Mucosa of gallbladder (tissue), 1 donor: ENCODE data around the gene SYT9. TPM values are rescaled to one million over a fixed set of nuclear protein-coding genes. Genes with fewer than 3 reads are reported as not detected.

ENCODE experiments used
- DNase-seq: peaks from one replicate; pipeline ENCODE4 v3.0.0-alpha.2; 2020; ENCODE audit warnings: low spot score
- total RNA-seq: library from RNA; stranded (reverse); gene quantifications from one replicate; pipeline ENCODE4 v1.2.1, GENCODE V29; 2021
- donor health status: DM: no; HTN: no; CAD: no.

SYT9 gene
- total RNA-seq, 1 donor from 2014 or later = 2.1 TPM

DNA sequence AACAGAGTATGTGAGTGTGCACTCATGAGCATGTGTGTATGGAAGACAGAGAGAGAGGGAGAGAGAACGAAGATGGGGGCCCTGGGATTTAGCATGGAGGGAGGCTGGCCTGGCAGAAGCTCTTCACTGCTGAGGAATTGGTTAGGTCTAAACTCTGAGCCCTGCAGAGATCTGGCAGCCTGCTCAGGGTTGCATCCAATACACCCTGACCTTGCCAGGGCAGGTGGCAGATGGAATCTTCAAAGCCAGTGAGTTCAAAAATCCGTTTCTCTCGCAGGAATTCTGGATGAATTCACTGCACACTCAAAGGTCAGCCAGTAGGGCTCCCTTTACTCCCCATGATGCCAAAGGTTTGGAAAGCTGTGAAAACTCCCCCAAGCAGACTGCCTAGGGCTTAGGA lies 172.2 kb downstream of the SYT9 start:
- no peak for DNase-seq

DNA sequence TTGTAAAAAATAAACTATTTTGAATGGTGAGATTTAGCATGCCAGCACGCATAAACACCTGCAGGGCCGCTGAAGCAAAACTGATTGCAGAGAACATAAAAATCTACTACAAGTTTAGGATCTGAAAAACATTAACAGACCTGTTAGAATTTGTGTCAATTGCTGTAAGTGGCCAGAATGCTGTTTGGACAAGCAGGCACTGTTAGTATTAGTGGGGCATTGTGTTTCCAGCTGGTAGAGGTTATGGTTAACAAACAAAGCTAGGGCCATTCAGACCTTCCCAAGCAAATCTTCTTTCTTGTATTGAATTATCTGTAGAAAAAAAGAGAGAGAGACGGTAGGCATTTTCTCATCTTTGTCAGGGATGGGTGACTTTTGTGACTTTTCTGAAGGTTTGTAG lies 176.0 kb downstream of the SYT9 start:
- DNase-seq = no peak

- no peak for DNase-seq
These were observed 176.5 kb downstream of the SYT9 start for GRCh38 chr11:7428196-7428595.

DNA sequence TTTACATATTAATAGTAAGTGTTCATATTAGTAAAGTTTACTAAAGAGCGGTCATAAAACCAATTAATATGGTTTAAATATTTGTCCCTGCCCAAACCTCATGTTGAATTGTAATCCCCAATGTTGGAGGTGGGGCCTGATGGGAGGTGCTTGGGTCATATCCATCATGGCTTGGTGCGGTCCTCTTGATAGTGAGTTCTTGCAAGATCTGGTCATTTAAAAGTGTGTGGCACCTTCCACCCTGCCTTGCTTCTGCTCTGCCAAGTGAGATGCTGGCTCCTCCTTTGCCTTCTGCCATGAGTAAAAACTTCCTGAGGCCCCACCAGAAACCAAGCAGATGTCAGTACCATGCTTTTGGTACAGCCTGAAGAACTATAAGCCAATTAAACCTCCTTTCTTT lies 178.8 kb downstream of the SYT9 start:
- DNase-seq = no peak

DNA sequence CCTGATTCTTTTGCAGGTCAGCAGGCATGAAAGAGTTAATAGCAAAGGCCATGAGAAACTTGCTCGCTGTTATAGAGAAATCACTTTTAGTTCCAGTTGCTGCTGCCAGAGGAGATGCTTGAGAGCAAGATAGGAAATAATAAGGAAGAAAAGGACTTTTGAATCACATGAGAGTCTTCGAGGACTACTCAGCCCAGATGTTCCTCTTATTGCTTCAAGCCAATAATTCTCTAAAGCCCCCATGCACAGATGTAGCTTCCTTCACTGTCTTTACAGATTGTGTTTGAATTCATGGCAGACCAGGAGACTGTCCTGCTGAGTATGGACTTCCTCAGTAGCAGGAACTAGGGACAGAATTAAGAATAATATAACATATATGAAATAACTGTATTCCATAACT lies 183.5 kb downstream of the SYT9 start:
- no peak for DNase-seq

- DNase-seq = no peak
These were observed 184.4 kb downstream of the SYT9 start for GRCh38 chr11:7436146-7436545.

DNA sequence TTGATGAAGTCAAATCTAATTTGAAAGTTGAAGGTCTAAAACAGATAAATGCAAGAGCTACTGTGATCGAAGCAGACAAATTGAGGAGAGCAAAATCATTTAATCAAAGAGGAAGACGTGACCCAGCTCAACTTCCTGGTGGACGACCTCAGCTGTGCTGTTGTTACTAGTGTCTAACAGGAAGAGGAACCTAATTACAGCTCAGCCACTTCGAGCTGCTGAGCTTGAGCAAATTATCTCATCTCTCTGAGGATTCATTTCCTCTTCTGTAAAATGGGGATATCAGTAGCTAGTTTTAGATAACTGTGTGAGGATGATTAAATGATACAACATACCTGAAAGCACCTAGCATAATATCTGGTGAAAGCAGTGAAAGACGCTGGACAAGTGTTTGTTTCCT lies 185.0 kb downstream of the SYT9 start:
- peak; percentile 18 for DNase-seq

DNA sequence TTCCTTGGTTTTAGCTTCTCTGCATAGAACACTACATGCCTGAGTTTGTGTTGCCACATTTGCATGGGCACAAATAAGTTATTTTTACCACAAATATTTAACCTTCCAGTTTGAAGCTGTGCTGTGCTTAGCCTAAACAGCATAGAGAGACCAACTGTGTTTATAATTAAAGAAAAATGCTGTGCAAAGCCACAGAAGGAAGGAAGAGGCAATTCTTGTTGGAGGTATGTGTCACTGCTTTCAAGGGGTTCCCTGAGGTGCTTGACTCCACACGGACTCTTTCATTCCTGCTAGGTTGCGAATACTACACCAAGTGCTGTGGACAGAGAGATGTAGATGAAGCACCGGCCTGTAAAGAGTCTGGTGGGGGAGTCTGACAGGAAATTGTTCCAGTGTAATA lies 186.0 kb downstream of the SYT9 start:
- DNase-seq = no peak

GRCh38 chr11:7439746-7440320 lies 188.1 kb downstream of the SYT9 start:
- no peak for DNase-seq

GRCh38 chr11:7442588-7443215 lies 191.0 kb downstream of the SYT9 start:
- peak; percentile 74 for DNase-seq

DNA sequence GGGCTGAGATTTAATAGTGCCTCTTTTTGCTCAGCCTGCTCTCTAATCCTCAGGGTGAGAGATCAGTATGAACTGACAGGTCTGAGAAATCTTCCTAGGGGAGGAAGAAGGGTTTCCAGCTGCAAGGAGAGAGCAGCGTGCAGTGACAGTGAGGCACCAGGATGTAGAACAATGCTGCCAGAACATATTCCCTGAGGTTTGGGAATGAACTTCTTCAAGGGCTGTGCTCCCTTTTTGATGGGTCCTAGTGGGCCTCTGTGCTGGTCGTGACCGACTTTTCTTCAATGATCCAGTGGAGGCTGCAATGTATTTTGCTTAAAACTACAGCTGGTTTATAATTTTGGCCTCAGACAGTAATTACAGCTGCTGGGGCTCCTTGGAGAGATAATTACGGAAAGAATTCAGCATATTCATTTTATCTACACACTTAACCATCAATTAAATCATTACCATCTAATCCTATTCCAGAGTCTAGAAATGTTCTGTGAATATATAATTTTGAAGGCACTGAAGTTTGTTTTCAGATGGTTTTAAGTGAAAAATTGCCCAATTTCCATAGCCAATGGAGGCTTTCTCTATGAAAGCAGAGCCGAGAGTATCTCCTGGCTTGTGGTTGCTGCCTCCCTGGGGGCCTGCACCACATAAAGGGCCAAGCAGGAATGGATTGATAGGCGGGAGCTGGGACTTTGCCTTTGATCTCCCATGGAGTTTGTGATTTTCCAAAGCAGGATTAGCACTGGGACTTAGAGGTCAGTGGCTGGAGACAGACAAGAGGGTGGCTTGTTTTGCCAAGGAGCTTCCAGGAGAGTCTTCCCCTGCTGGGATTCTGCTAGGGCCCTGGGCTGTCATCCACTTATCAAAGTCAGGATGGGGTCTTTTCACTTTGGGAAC lies 192.6 kb downstream of the SYT9 start:
- DNase-seq = no peak

- no peak for DNase-seq
These were observed 193.9 kb downstream of the SYT9 start for GRCh38 chr11:7445564-7445963.

GRCh38 chr11:7448201-7448600 lies 196.5 kb downstream of the SYT9 start:
- no peak for DNase-seq

GRCh38 chr11:7449211-7449840 lies 197.6 kb downstream of the SYT9 start:
- peak; percentile 64 for DNase-seq

- DNase-seq = no peak
These were observed 198.1 kb downstream of the SYT9 start for GRCh38 chr11:7449841-7450214.

- no peak for DNase-seq
These were observed 199.1 kb downstream of the SYT9 start for GRCh38 chr11:7450836-7451235.

DNA sequence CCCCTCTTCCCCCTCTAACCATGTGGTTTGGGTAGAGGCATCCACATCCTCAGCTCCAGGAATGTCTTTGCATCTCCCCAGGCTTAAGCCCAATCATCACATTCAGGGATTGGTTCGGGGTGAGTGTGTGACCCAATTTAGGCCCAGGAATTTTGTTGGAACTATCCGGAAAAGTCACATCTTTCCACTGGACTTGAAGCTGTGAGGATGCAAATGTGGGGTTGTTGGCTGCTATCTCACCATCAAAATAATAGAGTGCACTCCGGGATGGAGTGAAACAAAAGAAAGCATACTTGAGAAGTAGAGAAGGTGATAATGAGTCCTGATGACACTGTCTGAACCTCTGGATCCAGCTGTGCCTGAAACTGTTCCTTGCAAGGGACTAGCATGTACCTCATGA lies 199.8 kb downstream of the SYT9 start:
- no peak for DNase-seq

GRCh38 chr11:7451952-7452494 lies 200.3 kb downstream of the SYT9 start:
- no peak for DNase-seq

DNA sequence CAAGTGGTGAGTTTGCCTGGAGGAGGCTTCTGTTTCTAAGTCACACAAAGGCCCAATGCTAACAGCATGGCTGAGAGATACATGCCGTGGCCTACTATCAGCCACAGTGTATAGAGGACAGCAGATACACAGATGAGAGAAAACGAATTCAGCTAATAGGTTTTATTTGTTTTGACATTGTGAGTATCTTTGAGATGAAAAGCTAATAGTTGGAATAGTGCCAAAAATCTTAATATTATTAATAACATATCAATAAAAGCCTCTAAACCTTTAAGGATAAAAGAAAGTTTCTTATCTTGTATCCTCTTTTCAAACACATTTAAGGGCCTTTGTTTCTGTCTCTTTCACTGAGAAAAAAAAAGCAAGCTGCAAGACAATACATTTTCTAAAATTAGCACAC lies 203.2 kb downstream of the SYT9 start:
- no peak for DNase-seq

- DNase-seq = peak; percentile 16
These were observed 205.5 kb downstream of the SYT9 start for GRCh38 chr11:7457211-7457610.

DNA sequence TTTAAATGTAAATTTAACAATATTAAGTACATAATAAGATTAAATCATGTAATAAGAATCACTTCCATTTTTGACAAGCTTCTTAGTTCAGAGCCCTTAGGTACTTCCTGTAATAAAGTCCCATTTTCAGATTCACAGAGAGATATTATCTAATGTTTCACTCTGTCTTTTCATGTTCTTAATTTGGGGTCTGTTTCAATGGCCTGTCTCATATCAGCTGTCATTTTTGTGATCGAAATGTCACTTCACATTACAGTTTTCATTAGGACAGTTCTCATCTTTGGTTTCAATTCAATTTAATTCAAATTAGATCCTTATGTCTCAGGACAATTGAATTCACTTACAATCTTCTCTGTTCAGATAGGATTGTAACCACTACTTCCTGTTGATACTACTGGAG lies 211.0 kb downstream of the SYT9 start:
- no peak for DNase-seq

DNA sequence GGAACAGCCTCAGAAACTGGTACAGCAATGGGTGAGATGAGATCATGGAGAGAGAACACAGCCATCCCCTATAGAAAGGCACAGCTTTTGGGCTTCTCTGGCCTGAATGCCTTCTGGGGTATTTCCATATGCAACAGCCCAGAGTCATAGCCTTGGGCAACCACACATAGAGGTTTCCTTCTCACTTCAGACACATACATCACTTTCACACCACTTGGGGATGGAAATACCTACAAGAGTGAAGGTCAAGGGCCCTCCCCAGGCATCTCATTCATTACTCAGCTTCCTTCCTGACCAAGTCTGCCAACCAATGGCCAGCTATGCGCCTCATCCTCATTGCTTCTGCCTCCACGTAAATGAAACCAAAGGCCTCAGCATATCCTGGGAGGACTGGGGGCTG lies 215.9 kb downstream of the SYT9 start:
- DNase-seq = no peak
